ENCODE data around the gene TTLL12.

Gene TTLL12

DNA sequence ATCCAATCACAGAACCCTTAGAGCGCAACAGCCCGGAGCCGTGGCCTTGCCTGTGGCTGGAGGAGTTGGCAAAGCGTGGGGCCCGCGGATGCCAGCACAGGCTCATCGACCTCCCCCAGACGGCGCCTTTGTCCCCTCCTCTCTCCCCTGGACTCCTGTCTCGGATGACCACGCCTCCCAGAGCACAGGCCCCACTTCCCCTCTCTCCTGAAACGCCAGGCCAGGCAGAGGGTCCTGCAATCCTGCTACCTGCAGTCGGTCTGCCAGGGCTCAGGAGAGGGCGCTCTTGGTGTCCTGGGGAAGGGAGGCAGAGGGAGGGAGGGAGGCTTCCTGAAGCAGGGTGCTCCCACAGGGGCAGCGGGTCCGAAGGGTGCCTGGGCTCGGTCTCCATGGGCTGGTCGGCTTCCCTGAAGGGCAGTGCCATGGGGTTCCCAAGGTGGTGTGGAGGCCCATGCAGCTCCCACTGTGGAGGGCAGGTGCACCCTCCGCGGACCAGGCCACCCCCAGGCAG is 16.6 kb upstream of the TTLL12 start:
- TF ChIP-seq, protein P1, sequence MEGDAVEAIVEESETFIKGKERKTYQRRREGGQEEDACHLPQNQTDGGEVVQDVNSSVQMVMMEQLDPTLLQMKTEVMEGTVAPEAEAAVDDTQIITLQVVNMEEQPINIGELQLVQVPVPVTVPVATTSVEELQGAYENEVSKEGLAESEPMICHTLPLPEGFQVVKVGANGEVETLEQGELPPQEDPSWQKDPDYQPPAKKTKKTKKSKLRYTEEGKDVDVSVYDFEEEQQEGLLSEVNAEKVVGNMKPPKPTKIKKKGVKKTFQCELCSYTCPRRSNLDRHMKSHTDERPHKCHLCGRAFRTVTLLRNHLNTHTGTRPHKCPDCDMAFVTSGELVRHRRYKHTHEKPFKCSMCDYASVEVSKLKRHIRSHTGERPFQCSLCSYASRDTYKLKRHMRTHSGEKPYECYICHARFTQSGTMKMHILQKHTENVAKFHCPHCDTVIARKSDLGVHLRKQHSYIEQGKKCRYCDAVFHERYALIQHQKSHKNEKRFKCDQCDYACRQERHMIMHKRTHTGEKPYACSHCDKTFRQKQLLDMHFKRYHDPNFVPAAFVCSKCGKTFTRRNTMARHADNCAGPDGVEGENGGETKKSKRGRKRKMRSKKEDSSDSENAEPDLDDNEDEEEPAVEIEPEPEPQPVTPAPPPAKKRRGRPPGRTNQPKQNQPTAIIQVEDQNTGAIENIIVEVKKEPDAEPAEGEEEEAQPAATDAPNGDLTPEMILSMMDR (IDR thresholded peaks at IDR 0.05; ENCODE audit: borderline replicate concordance, insufficient read depth, low read depth, low read length) = no peak
- no peak overlapping the region for H3K4me3 ChIP-seq (ENCODE audit: low read depth, low read length)

DNA sequence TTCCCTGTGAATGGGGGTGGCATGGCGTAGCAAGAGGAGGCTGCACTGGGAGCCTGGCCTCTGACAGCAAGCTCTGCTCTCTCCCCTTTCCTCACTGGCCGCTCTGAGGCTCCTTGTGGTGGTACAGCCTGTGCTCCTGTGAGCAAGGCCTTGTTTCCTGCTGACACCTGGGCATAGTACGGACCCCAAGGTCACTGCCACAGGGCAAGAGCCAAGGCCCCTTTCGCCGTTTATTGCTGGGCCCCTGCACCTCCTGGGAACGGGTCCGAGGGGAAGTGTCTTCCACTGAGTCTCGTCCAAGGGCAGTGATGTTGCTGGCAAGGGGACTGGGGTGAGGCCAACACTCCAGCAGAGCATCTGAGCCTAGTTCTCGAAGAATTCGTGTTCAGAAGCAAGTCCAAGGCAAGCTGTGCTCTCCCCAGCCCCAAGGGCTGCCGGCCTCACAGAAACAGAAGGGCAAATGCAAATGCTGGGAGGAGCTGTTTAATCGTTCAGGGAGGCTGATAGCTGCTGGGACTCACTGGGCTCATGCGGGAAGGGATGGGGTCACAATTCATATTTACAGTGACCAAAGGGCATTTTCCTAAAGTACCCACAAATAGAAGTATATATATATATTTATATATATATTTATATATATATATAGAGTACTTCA is 15.9 kb upstream of the TTLL12 start:
- H3K4me3 ChIP-seq (ENCODE audit: low read depth, low read length) = no peak overlapping the region
- TF ChIP-seq, protein P1 (IDR thresholded peaks at IDR 0.05; ENCODE audit: borderline replicate concordance, insufficient read depth, low read depth, low read length) = no peak

DNA sequence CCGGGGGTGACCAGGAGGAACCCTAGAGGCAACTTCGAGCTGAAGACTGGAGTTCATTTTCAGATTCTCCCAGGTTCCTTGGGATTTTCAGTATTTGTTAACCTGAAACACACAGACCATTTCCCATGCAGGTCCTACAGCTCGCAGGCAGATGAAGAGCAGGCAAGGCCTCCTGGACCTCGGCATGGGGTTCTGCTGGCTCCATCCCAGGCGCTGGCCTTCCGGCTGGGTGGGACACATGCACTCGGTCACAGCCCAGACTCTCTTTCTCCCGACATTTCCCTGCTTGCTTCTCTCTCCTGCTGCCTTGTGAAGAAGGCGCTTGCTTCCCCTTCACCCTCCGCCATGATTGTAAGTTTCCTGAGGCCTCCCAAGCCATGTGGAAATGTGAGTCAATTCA is 15.4 kb upstream of the TTLL12 start:
- TF ChIP-seq, protein P1 (IDR thresholded peaks at IDR 0.05; ENCODE audit: borderline replicate concordance, insufficient read depth, low read depth, low read length) = no peak
- no peak overlapping the region for H3K4me3 ChIP-seq (ENCODE audit: low read depth, low read length)

DNA sequence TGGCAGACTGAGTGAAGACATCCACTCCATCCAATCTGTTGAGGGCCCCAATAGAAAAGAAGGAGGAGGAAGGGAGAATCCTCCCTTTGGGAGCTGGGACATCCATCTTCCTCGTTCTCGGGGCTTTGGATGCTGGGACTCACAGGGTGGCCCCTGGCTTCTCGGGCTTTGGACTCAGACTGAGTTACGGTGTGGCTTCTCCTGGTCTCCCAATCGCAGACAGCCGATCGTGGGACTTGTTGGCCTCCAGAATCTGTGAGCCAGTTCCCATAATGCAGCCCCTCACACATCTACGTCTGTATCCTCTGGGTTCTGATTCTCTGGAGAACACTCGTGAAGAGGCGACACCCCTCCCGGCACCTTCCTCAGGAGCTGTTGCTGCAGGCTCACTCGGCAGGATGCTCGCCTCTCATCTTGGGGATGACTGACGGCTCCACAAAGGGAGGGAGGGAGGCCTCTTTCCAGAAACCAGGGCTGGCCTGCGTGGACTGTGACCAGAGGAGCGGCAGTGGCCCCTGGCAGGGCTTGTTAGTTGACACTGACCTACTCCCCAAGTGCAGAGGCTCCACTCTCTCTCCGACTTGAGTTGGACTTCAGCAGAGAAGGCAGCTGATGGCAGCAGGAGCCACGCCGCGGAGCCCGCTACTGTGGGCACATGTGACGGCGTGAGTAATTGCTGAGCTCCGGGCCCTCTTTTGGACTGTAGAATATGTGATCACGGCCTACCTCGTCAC is 14.7 kb upstream of the TTLL12 start:
- TF ChIP-seq, protein P1 (IDR thresholded peaks at IDR 0.05; ENCODE audit: borderline replicate concordance, insufficient read depth, low read depth, low read length) = no peak

DNA sequence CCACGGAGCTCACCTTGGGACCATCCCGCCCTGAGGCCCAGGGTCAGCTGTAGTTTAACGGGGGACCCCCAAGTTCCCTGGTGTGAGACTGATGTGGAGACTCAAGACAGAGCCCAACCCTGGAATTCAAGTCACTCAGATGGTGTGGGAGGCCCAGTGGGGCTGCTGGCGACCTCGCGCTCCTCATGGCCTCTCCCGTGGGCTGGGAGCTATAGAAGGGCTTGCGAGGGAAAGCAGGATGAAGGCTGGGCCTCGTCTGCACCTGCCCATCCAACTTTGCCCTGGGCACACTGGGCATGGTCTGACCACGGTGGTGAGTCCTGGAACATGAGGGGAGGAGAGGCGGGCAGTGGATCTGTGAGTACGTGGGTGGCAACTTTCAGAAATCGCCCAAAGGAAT is 13.6 kb upstream of the TTLL12 start:
- TF ChIP-seq, protein P1 (IDR thresholded peaks at IDR 0.05; ENCODE audit: borderline replicate concordance, insufficient read depth, low read depth, low read length) = no peak

More for the DNA sequence above, 14.7 kb upstream of the TTLL12 start:
- no peak overlapping the region for H3K4me3 ChIP-seq (ENCODE audit: low read depth, low read length)

DNA sequence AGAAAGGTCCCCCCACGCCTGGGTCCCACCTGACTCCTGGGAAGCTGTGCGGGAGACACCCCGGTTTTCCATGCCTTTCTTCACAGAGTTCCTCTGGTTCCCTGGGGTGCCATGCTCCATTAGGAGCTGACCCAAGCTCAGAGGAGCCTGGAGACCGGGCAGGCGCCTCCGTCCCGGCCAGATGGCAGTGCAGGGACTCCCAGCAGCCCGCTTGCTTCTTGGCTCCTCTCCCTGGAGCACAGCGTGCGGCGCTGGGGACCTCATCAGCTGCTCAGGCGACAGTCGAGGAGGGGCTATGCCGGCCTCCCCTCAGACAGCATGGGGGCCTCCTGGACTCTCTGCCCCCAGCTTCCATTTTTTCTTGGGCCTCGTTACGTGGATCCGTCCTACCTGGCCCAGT is 13.1 kb upstream of the TTLL12 start:
- TF ChIP-seq, protein P1 (IDR thresholded peaks at IDR 0.05; ENCODE audit: borderline replicate concordance, insufficient read depth, low read depth, low read length) = no peak
- H3K4me3 ChIP-seq (ENCODE audit: low read depth, low read length) = no peak overlapping the region

More for the DNA sequence above, 13.6 kb upstream of the TTLL12 start:
- H3K4me3 ChIP-seq (ENCODE audit: low read depth, low read length) = no peak overlapping the region

Data from GM12875 (cell line).